Activated CD8-positive, alpha-beta T cell treated with anti-CD3 and anti-CD28 coated beads for 36 hours (primary cell): ENCODE measurements around the gene PGBD4. TPM values are rescaled to one million over a fixed set of nuclear protein-coding genes. Genes with fewer than 3 reads are reported as not detected.
"Not testable (repeated sequence)": the region's sequence is repeated elsewhere in the genome, so short reads cannot be mapped to it uniquely, and the experiment has no call there.

Experiments used
- ATAC-seq: fragments of 200-7000 bp; cut with Tn5 transposase; one replicate; pipeline ENCODE4 v1.10.0; 2021; ENCODE audit warnings: mild to moderate bottlenecking, moderate library complexity
- CTCF ChIA-PET: fragments of 350-600 bp; sonication (Branson Sonifier 250); formaldehyde crosslinking; loops from one replicate; lab custom pipeline; 2021; ENCODE audit warnings: antibody characterized with exemption; lab: Charles Lee
- POLR2A ChIA-PET: fragments of 350-600 bp; sonication (Branson Sonifier 250); formaldehyde crosslinking; loops from one replicate; lab custom pipeline; 2021; ENCODE audit warnings: antibody characterized with exemption; lab: Charles Lee
- DNase-seq: peaks from one replicate; pipeline ENCODE4 v3.0.0-alpha.2; 2020
- H3K27ac Mint-ChIP-seq: one replicate; pipeline ENCODE4 v1.8.0; 2021; ENCODE audit warnings: mild to moderate bottlenecking, mixed read lengths
- H3K27me3 Mint-ChIP-seq: one replicate; pipeline ENCODE4 v1.8.0; 2021; ENCODE audit warnings: mixed read lengths
- H3K36me3 Mint-ChIP-seq: one replicate; pipeline ENCODE4 v1.8.0; 2021; ENCODE audit warnings: low read depth, mixed read lengths
- H3K4me1 Mint-ChIP-seq: one replicate; pipeline ENCODE4 v1.8.0; 2021; ENCODE audit warnings: low read depth, mixed read lengths
- H3K4me3 Mint-ChIP-seq: one replicate; pipeline ENCODE4 v1.8.0; 2021; ENCODE audit warnings: mild to moderate bottlenecking, moderate library complexity, mixed read lengths
- H3K9me3 Mint-ChIP-seq: one replicate; pipeline ENCODE4 v1.8.0; 2021; ENCODE audit warnings: mixed read lengths
- intact Hi-C: fragments of 100-400 bp; cut with micrococcal nuclease; formaldehyde crosslinking; loops from one replicate; pipeline ENCODE4 v1.10.0; 2022
- total RNA-seq, 2 experiments: library from RNA; stranded (reverse); gene quantifications; one replicate each; pipeline ENCODE4 v1.2.3, GENCODE V29; 2021
- TF ChIP-seq, protein P1 (sequence below): fragments of 200-600 bp; IDR thresholded peaks from one replicate; pipeline ENCODE4 v1.8.0; 2022; ENCODE audit warnings: antibody characterized with exemption, mild to moderate bottlenecking

Gene PGBD4
- total RNA-seq, 2 experiments from 2014 or later = 2.6 to 2.7 TPM

DNA sequence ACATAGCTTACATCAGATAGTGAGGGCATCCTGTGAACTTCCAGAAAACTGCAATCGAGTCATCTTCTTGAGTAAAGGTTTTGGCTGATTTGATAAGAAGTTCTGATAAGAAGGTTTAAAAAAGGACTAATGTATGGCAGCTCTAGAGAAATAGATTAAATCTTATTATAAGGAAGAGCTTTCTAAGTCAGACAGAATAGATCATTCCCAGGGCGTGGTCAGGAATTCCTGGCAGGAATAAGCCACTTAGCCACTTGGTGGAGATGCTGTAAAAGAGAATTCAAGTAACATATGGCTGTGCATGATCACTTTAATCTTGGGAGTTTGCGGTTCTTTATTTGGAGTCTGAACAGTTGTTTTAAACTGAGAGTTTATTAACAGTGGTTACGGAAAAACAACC lies 17.4 kb downstream of the PGBD4 start:
- POLR2A ChIA-PET = no interaction called here
- peaks cover 16% of the 10 kb centered on the region for H3K27me3 Mint-ChIP-seq
- ATAC-seq = no peak

DNA sequence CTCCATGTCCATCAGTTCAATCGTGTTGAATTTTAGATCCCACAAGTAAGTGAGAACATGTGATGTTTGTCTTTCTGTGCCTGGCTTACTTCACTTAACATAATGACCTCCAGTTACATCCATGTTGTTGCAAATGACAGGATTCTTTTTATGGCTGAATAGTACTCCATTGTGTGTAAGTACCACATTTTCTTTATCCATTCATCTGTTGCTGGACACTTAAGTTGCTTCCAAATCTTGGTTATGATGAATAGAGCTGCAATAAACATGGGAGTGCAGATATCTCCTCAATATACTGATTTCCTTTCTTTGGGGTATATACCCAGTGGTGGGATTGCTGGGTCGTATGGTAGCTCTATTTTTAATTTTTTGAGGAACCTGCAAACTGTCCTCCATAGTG lies 18.5 kb downstream of the PGBD4 start:
- H3K4me3 Mint-ChIP-seq, CTCF ChIA-PET, H3K4me1 Mint-ChIP-seq, DNase-seq, H3K36me3 Mint-ChIP-seq, H3K9me3 Mint-ChIP-seq, intact Hi-C loops, H3K27ac Mint-ChIP-seq, POLR2A ChIA-PET, ATAC-seq: not testable (repeated sequence)
- H3K27me3 Mint-ChIP-seq = peaks cover 18% of the 10 kb centered on the region

More for the DNA sequence above, 17.4 kb downstream of the PGBD4 start:
- no peak for DNase-seq
- TF ChIP-seq, protein P1, sequence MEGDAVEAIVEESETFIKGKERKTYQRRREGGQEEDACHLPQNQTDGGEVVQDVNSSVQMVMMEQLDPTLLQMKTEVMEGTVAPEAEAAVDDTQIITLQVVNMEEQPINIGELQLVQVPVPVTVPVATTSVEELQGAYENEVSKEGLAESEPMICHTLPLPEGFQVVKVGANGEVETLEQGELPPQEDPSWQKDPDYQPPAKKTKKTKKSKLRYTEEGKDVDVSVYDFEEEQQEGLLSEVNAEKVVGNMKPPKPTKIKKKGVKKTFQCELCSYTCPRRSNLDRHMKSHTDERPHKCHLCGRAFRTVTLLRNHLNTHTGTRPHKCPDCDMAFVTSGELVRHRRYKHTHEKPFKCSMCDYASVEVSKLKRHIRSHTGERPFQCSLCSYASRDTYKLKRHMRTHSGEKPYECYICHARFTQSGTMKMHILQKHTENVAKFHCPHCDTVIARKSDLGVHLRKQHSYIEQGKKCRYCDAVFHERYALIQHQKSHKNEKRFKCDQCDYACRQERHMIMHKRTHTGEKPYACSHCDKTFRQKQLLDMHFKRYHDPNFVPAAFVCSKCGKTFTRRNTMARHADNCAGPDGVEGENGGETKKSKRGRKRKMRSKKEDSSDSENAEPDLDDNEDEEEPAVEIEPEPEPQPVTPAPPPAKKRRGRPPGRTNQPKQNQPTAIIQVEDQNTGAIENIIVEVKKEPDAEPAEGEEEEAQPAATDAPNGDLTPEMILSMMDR = no peak
- intact Hi-C loops = no loop called here
- Mint-ChIP-seq H3K36me3 (no peaks in the 10 kb centered on the region), H3K9me3 (no peaks in the 10 kb centered on the region), H3K27ac (no peak overlapping the region), H3K4me3 (no peak overlapping the region), H3K4me1 (no peaks in the 10 kb centered on the region)
- CTCF ChIA-PET = interaction anchor here (0.6 to 1.3 kb wide), 4 partner anchors 10 to 448 kb away, joined by 3 to 6 read pairs (median 4); partner anchors contain the start of gene KATNBL1

GRCh38 chr15:34121786-34122185 lies 19.9 kb downstream of the PGBD4 start:
- H3K4me3 Mint-ChIP-seq, H3K36me3 Mint-ChIP-seq, POLR2A ChIA-PET, ATAC-seq, H3K27ac Mint-ChIP-seq, H3K4me1 Mint-ChIP-seq, DNase-seq, intact Hi-C loops, H3K9me3 Mint-ChIP-seq: not testable (repeated sequence)
- H3K27me3 Mint-ChIP-seq = peaks cover 18% of the 10 kb centered on the region
- CTCF ChIA-PET = interaction anchor here (1.5 kb wide), 1 partner anchor 15 kb away, joined by 3 read pairs; no protein-coding TSS in a partner anchor

GRCh38 chr15:34122771-34123183 lies 20.9 kb downstream of the PGBD4 start:
- no peak for ATAC-seq
- Mint-ChIP-seq H3K27ac (no peak overlapping the region), H3K4me3 (no peak overlapping the region), H3K36me3 (no peaks in the 10 kb centered on the region), H3K27me3 (peaks cover 14% of the 10 kb centered on the region), H3K4me1 (no peaks in the 10 kb centered on the region), H3K9me3 (no peaks in the 10 kb centered on the region)
- no peak for DNase-seq
- intact Hi-C loops = no loop called here
- TF ChIP-seq, protein P1 = no peak
- POLR2A ChIA-PET = interaction anchor here (0.8 to 1.1 kb wide), 2 partner anchors 10 to 13 kb away, joined by 3 read pairs; no protein-coding TSS in a partner anchor
- CTCF ChIA-PET = interaction anchor here (1.0 to 1.5 kb wide), 2 partner anchors 10 to 14 kb away, joined by 3 read pairs; no protein-coding TSS in a partner anchor

GRCh38 chr15:34124651-34125050 lies 22.8 kb downstream of the PGBD4 start:
- CTCF ChIA-PET = interaction anchor here (1.4 to 4.2 kb wide), 3 partner anchors 11 to 42 kb away, joined by 4 to 15 read pairs (median 4); no protein-coding TSS in a partner anchor
- Mint-ChIP-seq H3K27me3 (peaks cover 11% of the 10 kb centered on the region), H3K4me3 (no peak overlapping the region), H3K36me3 (no peaks in the 10 kb centered on the region), H3K9me3 (no peaks in the 10 kb centered on the region), H3K4me1 (no peaks in the 10 kb centered on the region), H3K27ac (no peak overlapping the region)
- POLR2A ChIA-PET = no interaction called here
- intact Hi-C loops = no loop called here
- TF ChIP-seq, protein P1 = no peak
- DNase-seq (no peak), ATAC-seq (no peak)

GRCh38 chr15:34125945-34126344 lies 24.1 kb downstream of the PGBD4 start:
- Mint-ChIP-seq H3K27ac (no peak overlapping the region), H3K4me1 (no peaks in the 10 kb centered on the region), H3K9me3 (no peaks in the 10 kb centered on the region), H3K4me3 (no peak overlapping the region), H3K36me3 (no peaks in the 10 kb centered on the region), H3K27me3 (peaks cover 5% of the 10 kb centered on the region)
- intact Hi-C loops = no loop called here
- CTCF ChIA-PET = interaction anchor here (1.2 to 4.2 kb wide), 4 partner anchors 9 to 47 kb away, joined by 3 to 15 read pairs (median 4); no protein-coding TSS in a partner anchor
- POLR2A ChIA-PET = no interaction called here
- TF ChIP-seq, protein P1 = no peak
- no peak for ATAC-seq
- DNase-seq = no peak
